Stomach smooth muscle (tissue), 2 donors: ENCODE results near the gene MED26.
"Not testable (repeated sequence)": the region's sequence is repeated elsewhere in the genome, so short reads cannot be mapped to it uniquely, and the experiment has no call there.

Experiments used
- H3K27ac ChIP-seq: one replicate; pipeline ENCODE4 v1.7.0; 2013; ENCODE audit warnings: mild to moderate bottlenecking, low read length, inconsistent platforms
- H3K27me3 ChIP-seq, 2 donors: one replicate each; pipeline ENCODE4 v1.7.0; 2013; ENCODE audit warnings: low read length in 2 of 2; ENCODE audit not compliant: insufficient read depth in 2 of 2, control insufficient read depth in 1 of 2
- H3K36me3 ChIP-seq, 2 donors: one replicate each; pipeline ENCODE4 v1.7.0; 2013; ENCODE audit warnings: low read length in 2 of 2; ENCODE audit not compliant: control insufficient read depth in 2 of 2, insufficient read depth in 2 of 2
- H3K4me1 ChIP-seq: one replicate; pipeline ENCODE4 v1.7.0; 2013; ENCODE audit warnings: low read length; ENCODE audit not compliant: control insufficient read depth, insufficient read depth
- H3K4me3 ChIP-seq, 2 donors: one replicate each; pipeline ENCODE4 v1.7.0; 2013; ENCODE audit warnings: low read length in 2 of 2
- H3K9ac ChIP-seq, 2 donors: one replicate each; pipeline ENCODE4 v1.7.0; 2013; ENCODE audit warnings: low read length in 2 of 2, mild to moderate bottlenecking in 1 of 2
- H3K9me3 ChIP-seq, 2 donors: one replicate each; pipeline ENCODE4 v1.7.0; 2013; ENCODE audit warnings: low read length in 2 of 2; ENCODE audit not compliant: control insufficient read depth in 2 of 2
- donor health status: healthy.
- donor health status: Pancreatic carcinoma.

The MED26 gene

DNA sequence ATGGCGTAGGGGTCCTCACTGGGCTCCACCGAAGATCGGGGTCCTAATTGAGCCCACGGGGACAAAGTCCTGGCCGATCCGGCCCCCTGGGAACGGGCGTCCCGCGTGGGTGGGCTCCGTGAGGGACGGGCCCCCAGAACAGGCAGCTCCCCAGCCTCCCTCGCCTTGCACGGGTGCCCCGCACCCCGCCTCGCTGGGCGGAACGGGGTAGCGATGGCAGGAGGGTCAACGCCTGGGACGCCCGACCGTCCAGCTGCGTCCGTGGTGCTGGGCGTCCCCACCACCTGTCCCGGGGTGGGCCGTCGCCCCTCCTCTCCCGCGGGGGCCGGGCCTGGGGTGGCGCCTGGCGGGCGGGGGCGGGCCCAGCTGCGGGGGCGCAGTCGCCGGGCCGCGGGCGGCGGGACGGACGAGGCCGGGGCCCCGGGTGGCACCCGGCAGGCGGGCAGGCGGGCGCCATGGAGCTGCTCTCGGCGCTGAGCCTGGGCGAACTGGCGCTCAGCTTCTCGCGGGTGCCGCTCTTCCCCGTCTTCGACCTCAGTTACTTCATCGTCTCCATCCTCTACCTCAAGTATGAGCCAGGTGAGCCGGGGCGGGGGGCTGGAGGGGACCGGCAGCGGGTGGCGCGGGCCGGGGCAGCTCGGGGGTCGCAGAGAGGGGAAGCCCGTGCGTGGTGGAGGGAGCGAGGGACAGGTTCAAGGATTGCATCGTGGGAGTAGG, 32.9 kb upstream of the MED26 start, which contains the start of gene TMEM38A:
Gene TMEM38A (plus strand): TSS at position 377 of the 717 bp plus-strand sequence. CDS start 79 bp downstream, at position 456.
- Histone ChIP-seq H3K4me1 (peaks cover 37% of the 10 kb centered on the region), H3K4me3 (peak within 1 kb of the TSS; percentile 99), H3K27ac (peak within 1 kb of the TSS; percentile 77), H3K9me3 (no peaks in the 10 kb centered on the region), H3K27me3 (no peaks in the 10 kb centered on the region), H3K36me3 (peaks cover 9 to 18% of the 10 kb centered on the region in 2 donors), H3K9ac (peak within 1 kb of the TSS; percentile 76 to 78)

DNA sequence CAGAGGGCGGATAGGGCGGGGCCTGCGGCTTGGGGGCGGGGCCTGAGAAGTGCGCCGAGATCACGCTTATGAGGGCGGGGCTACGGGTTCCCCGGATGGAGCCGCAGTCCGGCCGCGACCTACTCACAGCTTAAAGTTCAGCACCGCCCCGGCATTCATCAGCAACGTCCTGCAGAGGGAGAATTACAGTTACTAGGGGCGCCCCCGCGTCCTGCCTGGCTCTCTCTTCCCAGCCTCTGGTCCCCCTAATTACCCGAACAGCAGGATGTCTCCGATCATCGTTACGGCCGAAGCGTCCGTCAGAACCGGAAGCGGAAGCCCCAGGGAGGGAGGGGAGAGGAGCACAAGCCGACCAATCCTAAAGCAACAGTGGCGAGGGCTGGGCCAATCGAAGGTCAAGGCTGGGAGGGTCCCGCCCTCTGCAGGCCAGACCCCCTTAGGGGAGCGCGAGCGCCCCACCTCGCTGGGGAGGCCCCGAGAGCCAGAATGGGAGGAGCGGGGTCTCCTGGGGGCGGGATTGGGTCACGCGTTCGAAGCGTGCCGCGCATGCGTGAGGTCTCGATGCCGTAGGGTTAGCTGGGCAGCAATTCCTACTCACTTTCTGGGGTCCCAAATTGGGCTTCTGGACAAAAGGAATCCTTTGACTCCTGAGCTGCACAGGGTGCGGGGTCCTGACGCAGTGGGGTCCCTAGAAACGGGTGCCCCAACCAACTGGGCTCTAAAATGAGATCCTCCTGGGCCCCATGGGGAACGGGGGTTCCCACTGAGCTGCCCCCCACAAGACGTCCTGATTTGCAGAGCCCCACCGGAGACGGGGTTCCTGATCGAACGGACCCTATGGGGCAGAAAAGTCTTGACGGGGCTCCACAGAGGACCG, 32.1 kb upstream of the MED26 start, which contains the start of gene SMIM7:
Gene SMIM7 (minus strand): TSS at position 313 of the 877 bp plus-strand sequence. CDS start 34 bp downstream, at position 279.
- Histone ChIP-seq H3K9ac (peak within 1 kb of the TSS; percentile 76 to 78), H3K4me3 (peak within 1 kb of the TSS; percentile 99), H3K27me3 (no peaks in the 10 kb centered on the region), H3K27ac (peak within 1 kb of the TSS; percentile 77), H3K4me1 (peaks cover 37% of the 10 kb centered on the region), H3K36me3 (peaks cover 14 to 22% of the 10 kb centered on the region in 2 donors), H3K9me3 (no peaks in the 10 kb centered on the region)

DNA sequence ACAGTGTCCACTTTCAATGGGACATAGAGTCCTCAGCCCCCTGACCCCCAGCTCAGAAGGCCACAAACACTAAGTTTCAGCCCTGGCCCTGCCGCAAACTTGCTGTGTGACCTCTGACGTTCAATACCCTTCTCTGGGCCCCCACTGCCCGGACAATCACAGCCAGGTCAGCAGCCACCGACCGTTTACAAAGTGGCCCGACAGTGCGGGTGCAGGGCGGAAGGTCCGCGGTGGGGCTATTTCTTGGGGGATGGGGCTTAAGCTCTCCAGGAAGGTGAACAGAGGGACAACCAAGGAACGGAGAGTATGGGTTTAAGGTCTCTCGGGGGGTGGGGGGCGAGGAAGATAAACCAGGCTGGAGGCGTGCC, 31.4 kb upstream of the MED26 start:
- Histone ChIP-seq H3K36me3 (peaks cover 19 to 27% of the 10 kb centered on the region in 2 donors), H3K4me3 (peak overlapping the region; percentile 99), H3K4me1 (peaks cover 40% of the 10 kb centered on the region), H3K9me3 (no peaks in the 10 kb centered on the region), H3K9ac (peak overlapping the region; percentile 68 to 76), H3K27ac (peak overlapping the region; percentile 77), H3K27me3 (no peaks in the 10 kb centered on the region)

DNA sequence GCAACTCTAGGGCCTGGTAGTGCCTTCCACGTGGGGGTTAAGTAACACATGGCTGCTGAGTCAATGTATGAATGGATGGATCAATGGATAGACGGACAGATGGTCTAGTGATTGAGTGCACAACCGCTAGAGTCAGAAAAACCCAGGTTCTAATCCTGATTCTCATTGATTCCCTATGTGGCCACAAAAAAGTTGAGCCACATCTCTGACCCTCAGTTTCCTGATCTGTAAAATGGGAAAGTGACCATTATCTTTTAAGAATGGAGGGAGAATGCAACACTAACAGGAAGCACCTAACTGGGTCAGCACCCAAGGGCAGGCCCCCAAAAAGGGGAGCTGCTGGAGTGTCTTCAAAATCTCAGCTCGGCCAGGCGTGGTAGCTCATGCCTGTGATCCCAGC, 29.4 kb upstream of the MED26 start:
- H3K27me3 ChIP-seq, result no peaks in the 10 kb centered on the region
- peaks cover 40% of the 10 kb centered on the region for H3K4me1 ChIP-seq
- no peaks in the 10 kb centered on the region for H3K9me3 ChIP-seq
- H3K27ac ChIP-seq, result no peak overlapping the region
- peaks cover 33 to 42% of the 10 kb centered on the region in 2 donors for H3K36me3 ChIP-seq
- no peak overlapping the region for H3K9ac ChIP-seq
- no peak overlapping the region for H3K4me3 ChIP-seq

DNA sequence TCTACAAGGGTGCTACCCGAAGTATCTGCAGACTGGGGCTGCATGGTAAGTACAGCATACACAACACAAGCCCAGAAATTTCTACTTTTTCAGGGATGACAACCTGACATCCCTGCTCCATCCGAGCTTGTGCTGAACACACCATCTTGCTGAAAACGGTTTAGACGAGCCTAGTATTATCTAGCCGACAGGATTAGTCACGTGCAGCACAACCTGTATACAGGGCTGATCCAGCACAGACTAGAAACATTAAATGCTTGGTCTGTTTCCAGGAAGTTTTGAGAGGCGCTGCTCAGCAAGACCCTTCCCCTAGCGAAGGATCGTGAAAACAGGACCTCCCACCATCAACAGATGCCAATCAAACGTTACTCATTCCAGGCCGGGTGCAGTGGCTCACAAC, 27.7 kb upstream of the MED26 start:
- H3K9ac ChIP-seq, result no peak overlapping the region
- no peak overlapping the region for H3K27ac ChIP-seq
- peaks cover 49 to 57% of the 10 kb centered on the region in 2 donors for H3K36me3 ChIP-seq

DNA sequence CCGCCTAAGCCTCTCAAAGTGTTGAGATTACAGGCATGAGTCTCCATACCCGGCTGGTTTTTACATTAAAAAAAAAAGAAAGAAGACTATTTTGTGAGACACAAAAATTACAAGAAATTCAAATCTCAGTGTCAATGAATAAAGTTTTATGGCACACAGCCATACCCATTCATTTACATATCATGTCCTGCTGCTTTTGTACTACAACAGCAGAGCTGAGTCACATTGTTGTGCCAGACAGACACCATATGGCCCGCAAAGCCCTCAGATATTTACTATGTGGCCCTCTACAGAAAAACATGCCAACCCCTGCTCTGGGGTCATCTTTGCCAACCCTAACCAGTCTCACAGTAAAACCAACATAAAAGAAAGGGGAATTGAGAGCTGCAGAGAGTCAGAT, 26.6 kb upstream of the MED26 start:
- H3K27ac ChIP-seq, result no peak overlapping the region
- no peak overlapping the region for H3K4me3 ChIP-seq
- H3K4me1 ChIP-seq, result peaks cover 30% of the 10 kb centered on the region
- H3K9me3 ChIP-seq, result no peaks in the 10 kb centered on the region
- H3K9ac ChIP-seq, result no peak overlapping the region
- H3K27me3 ChIP-seq, result no peaks in the 10 kb centered on the region
- peaks cover 49 to 57% of the 10 kb centered on the region in 2 donors for H3K36me3 ChIP-seq

More for the DNA sequence above, 27.7 kb upstream of the MED26 start:
- Histone ChIP-seq H3K27me3 (no peaks in the 10 kb centered on the region), H3K9me3 (no peaks in the 10 kb centered on the region), H3K4me1 (peaks cover 33% of the 10 kb centered on the region), H3K4me3 (no peak overlapping the region)

DNA sequence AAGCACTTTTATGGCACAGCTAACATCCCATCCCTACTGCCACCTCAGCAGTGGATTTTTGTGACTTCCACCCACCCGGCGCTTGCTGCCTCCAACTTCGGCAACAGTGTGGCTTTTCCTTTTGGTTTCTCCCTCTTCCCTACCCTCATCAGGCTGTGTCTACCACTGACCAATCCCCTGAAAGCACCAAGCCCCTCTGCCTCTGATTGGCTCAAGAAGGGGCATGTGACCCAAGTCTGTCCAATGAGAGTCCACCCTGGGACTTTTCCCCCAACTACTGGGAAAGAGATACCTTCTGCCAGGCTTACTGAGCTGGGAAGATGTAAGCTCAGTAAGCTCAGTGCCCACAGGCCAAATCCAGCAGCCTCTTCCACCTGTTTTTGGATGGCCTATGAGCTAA, 26.1 kb upstream of the MED26 start:
- no peak overlapping the region for H3K27ac ChIP-seq
- H3K36me3 ChIP-seq, result peaks cover 49 to 57% of the 10 kb centered on the region in 2 donors
- H3K9me3 ChIP-seq, result no peaks in the 10 kb centered on the region

DNA sequence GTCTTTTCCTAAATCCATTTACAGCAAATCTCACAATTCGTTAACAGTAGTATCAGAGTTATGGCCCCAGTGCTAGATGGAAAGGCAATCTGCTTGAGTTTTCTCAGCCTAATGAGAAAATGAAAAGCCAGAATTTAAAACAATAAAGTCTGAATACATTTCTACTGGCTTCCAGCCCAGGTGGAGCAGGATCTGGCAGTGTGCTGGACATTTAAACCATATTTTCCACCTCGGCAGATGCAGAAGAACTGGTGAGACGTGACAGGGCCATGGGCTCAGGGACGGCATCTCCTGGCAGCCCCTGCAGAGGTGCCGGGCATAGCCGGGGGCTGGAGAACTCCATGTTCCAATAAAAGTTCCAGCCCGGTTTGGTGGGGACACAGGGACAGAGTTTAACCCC, 24.9 kb upstream of the MED26 start:
- Histone ChIP-seq H3K9ac (no peak overlapping the region), H3K9me3 (no peaks in the 10 kb centered on the region), H3K27ac (no peak overlapping the region), H3K27me3 (no peaks in the 10 kb centered on the region), H3K4me3 (no peak overlapping the region), H3K36me3 (peaks cover 51 to 56% of the 10 kb centered on the region in 2 donors), H3K4me1 (peaks cover 12% of the 10 kb centered on the region)

More for the DNA sequence above, 26.1 kb upstream of the MED26 start:
- Histone ChIP-seq H3K4me1 (peaks cover 25% of the 10 kb centered on the region), H3K27me3 (no peaks in the 10 kb centered on the region), H3K9ac (no peak overlapping the region), H3K4me3 (no peak overlapping the region)

DNA sequence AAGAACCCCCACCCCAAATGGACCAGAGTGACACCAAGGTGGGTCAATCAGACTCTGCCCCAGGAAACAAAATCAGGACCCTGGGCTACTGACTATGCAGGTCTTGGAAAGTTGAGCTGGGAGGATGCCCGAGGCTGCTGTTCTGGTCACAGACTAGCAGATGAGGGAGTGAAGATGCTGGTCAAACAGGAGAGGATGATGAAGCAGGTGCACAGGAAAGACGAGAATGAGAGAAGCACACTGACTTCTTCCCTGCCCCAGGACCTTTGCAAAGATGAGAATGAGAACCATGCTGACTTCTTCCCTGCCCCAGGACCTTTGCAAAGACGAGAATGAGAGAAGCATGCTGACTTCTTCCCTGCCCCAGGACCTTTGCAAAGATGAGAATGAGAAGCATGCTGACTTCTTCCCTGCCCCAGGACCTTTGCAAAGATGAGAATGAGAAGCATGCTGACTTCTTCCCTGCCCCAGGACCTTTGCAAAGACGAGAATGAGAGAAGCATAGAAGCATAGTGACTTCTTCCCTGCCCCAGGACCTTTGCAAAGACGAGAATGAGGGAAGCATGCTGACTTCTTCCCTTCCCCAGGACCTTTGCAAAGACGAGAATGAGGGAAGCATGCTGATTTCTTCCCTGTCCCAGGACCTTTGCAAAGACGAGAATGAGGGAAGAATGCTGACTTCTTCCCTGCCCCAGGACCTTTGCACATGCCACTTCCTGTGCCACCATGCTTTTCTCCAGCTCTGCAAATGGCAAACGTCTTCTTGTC, 23.6 kb upstream of the MED26 start:
- H3K9ac ChIP-seq, H3K27me3 ChIP-seq, H3K4me3 ChIP-seq, H3K9me3 ChIP-seq, H3K27ac ChIP-seq, H3K4me1 ChIP-seq: not testable (repeated sequence)
- peaks cover 51 to 53% of the 10 kb centered on the region in 2 donors for H3K36me3 ChIP-seq

DNA sequence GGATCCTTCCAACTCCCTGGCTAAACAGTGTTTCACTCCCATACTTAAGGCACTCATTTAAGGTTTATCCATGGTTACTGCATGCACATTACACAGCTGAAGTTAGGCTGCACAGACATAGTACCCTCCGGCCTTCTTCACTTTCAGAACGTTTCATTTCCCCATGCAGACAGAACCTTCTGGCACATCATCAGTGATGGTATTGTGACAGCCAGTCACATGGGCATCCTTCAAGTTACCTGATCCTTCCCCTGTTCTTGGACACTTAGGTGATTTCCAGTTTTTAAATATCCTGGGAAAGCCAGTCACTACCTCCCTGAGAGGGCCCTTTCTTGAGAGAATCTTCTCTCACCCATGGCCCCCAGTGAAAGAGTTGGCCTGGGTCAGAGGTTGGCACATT, 22.8 kb upstream of the MED26 start:
- Histone ChIP-seq H3K4me1 (peaks cover 3% of the 10 kb centered on the region), H3K9me3 (no peaks in the 10 kb centered on the region), H3K4me3 (no peak overlapping the region), H3K36me3 (peaks cover 52 to 57% of the 10 kb centered on the region in 2 donors), H3K9ac (no peak overlapping the region), H3K27ac (no peak overlapping the region), H3K27me3 (no peaks in the 10 kb centered on the region)
